Measurements from ENCODE around the gene CLEC4F. TPM values are rescaled to one million over a fixed set of nuclear protein-coding genes. Genes with fewer than 3 reads are reported as not detected.

The CLEC4F gene
- total and polyA plus RNA-seq, 2 of the 13 experiments (the other 11 are each of a cell fraction or from before 2014, with no cell fraction given), result 0.12 to 0.13 TPM

- TF ChIP-seq SKIL (CRISPR knock-in tag; IDR thresholded peaks at IDR 0.05; ENCODE audit: borderline replicate concordance) (no peak), NFATC3 (CRISPR knock-in tag; IDR thresholded peaks at IDR 0.05) (no peak), ZNF124 (CRISPR knock-in tag; IDR thresholded peaks at IDR 0.05) (peak; percentile 78; the same call in 1 of the 2 replicates), PCBP2 (optimal IDR thresholded peaks at IDR 0.05; ENCODE audit: low read depth, low read length, poor library complexity, severe bottlenecking) (no peak), ZNF451 (CRISPR knock-in tag; IDR thresholded peaks at IDR 0.05) (no peak), AHDC1 (CRISPR knock-in tag; IDR thresholded peaks at IDR 0.05; ENCODE audit: borderline replicate concordance) (no peak), ZBTB46 (CRISPR knock-in tag; IDR thresholded peaks at IDR 0.05; ENCODE audit: borderline replicate concordance) (no peak), PRDM10 (CRISPR knock-in tag; IDR thresholded peaks at IDR 0.05; ENCODE audit: low read depth) (no peak), ZNF414 (CRISPR knock-in tag; IDR thresholded peaks at IDR 0.05) (no peak), ZBTB34 (CRISPR knock-in tag; IDR thresholded peaks at IDR 0.05) (no peak), NR3C1 (CRISPR knock-in tag; IDR thresholded peaks at IDR 0.05) (no peak)
These were observed 30.9 kb downstream of the CLEC4F start (continued) for GRCh38 chr2:70789304-70790135.

Measured in HepG2 (cell line).